Muscle layer of duodenum (tissue), 2 donors: ENCODE measurements around the gene BCL6B.
"Not testable (repeated sequence)": the region's sequence is repeated elsewhere in the genome, so short reads cannot be mapped to it uniquely, and the experiment has no call there.

Source experiments
- H3K27ac ChIP-seq: one replicate; pipeline ENCODE4 v1.7.0; 2013; ENCODE audit warnings: mild to moderate bottlenecking, low read length
- H3K27me3 ChIP-seq: one replicate; pipeline ENCODE4 v1.7.0; 2013; ENCODE audit warnings: low read depth, mild to moderate bottlenecking, control low read depth, low read length
- H3K36me3 ChIP-seq, 2 donors: one replicate each; pipeline ENCODE4 v1.7.0; 2013; ENCODE audit warnings: low read length in 2 of 2, control low read depth in 1 of 2, mild to moderate bottlenecking in 1 of 2; ENCODE audit not compliant: insufficient read depth in 2 of 2, control insufficient read depth in 1 of 2
- H3K4me1 ChIP-seq, 2 donors: one replicate each; pipeline ENCODE4 v1.7.0; 2013; ENCODE audit warnings: low read length in 2 of 2, mild to moderate bottlenecking in 2 of 2, control low read depth in 1 of 2, moderate library complexity in 1 of 2; ENCODE audit not compliant: insufficient read depth in 2 of 2, control insufficient read depth in 1 of 2
- H3K4me3 ChIP-seq, 2 donors: one replicate each; pipeline ENCODE4 v1.7.0; 2013; ENCODE audit warnings: low read length in 2 of 2, low read depth in 1 of 2, mild to moderate bottlenecking in 1 of 2
- H3K9me3 ChIP-seq, 2 donors: one replicate each; pipeline ENCODE4 v1.7.0; 2013; ENCODE audit warnings: low read length in 2 of 2, control low read depth in 1 of 2, mild to moderate bottlenecking in 1 of 2; ENCODE audit not compliant: control insufficient read depth in 1 of 2
- donor health status: healthy.

BCL6B gene, protein sequence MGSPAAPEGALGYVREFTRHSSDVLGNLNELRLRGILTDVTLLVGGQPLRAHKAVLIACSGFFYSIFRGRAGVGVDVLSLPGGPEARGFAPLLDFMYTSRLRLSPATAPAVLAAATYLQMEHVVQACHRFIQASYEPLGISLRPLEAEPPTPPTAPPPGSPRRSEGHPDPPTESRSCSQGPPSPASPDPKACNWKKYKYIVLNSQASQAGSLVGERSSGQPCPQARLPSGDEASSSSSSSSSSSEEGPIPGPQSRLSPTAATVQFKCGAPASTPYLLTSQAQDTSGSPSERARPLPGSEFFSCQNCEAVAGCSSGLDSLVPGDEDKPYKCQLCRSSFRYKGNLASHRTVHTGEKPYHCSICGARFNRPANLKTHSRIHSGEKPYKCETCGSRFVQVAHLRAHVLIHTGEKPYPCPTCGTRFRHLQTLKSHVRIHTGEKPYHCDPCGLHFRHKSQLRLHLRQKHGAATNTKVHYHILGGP

DNA sequence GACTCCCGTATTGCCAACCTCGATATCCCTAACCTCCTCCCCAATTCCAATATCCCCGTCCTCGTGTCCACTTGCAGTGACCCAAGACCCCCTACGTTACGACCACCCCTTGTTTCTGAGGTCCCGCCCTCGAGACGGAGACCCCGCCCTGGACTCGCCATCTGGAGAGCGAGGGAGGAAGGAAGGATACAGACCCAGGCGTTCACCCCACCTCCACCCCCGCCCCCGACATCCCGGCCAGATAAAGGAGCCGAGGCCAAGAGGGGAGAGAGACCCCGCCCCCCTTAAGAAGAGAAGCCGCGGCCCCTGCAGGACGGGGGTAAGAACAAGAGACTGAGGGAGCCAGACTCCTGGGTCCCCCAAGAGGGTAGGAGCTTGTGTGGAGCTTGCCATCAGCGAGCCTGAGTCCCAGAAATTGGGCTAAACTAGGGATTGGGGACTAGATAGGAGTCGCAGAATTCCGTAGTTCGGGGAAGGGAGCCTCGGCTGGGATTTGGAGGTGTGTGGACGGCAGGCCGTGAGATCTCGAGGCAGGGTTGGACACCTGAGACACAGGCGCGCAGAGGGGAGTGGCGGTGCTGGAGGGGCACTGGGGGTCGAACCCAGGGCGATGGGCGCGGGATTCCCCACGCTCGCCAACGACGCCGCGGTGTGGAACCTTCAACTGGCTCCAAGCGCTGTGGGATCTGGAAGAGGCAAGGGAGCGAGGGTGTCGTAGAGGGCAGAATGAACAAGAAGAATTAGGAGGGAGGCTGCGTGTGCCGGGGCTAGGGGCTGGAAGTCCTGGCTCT lies at the start of gene BCL6B:
TSS of gene BCL6B (plus strand) at position 270 of the 791 bp plus-strand sequence. CDS start 622 bp downstream, outside the sequence.
- Histone ChIP-seq H3K9me3 (no peaks in the 10 kb centered on the region), H3K4me1 (peaks cover 2 to 31% of the 10 kb centered on the region in 2 donors), H3K4me3 (peak within 1 kb of the TSS; percentile 39 to 42), H3K36me3 (no peaks in the 10 kb centered on the region), H3K27ac (peak within 1 kb of the TSS; percentile 72), H3K27me3 (no peaks in the 10 kb centered on the region)

DNA sequence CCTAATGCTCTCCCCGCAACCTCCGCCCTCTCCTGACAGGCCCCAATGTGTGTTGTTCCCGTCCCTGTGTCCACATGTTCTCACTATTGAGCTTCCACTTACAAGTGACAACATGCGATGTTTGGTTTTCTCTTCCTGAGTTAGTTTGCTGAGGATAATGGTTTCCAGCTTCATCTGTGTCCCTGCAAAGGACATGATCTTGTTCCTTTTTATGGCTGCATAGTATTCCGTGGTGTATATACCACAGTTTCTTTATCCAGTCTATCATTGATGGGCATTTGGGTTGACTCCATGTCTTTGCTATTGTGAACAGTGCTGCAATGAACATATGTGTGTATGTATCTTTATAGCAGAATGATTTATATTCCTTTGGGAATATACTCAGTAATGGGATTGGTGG lies 43.4 kb upstream of the BCL6B start:
- H3K9me3 ChIP-seq = not testable (repeated sequence)

DNA sequence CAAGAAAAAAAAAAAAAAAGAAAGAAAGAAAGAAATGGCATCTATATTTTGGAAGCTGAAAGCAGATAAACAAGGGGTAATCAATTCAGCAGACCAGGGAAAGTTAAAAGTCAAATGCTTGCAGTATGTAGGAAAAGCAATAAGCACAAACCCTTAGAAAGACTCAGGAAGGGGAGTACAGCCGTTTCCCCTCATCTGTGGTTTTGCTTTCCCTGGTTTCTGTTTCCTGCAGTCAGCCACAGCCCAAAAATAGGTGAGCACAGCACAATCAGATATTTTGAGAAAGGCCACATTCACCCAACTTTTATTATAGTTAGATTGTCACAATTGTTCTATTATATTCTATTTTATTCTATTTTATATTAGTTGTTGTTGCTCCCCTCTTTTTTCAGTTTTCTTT lies 41.4 kb upstream of the BCL6B start:
- Histone ChIP-seq H3K36me3 (no peaks in the 10 kb centered on the region), H3K27ac (no peak overlapping the region), H3K4me3 (no peak overlapping the region), H3K4me1 (no peaks in the 10 kb centered on the region), H3K9me3 (peaks cover 0 to 3% of the 10 kb centered on the region in 2 donors), H3K27me3 (no peaks in the 10 kb centered on the region)

More for the DNA sequence above, 43.4 kb upstream of the BCL6B start:
- H3K4me1 ChIP-seq, H3K27ac ChIP-seq, H3K36me3 ChIP-seq, H3K27me3 ChIP-seq, H3K4me3 ChIP-seq: not testable (repeated sequence)

DNA sequence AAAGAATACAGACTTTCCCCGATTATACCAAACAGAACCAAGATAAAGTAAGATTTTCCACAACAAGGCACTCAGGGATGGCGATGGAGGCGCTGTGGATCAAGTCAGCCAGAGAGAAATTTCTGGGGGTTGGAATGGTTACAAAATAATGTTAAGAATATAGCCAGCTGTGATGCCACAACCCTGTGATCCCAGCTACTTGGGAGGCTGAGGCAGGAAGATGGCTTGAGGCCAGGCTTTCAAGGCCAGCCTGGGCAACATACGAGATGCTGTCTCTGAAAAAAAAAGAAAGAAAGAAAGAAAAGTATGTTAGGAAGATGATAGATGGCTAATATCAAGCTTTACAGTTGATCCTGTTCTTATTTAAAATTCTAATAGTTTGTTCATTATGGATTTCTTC lies 37.6 kb upstream of the BCL6B start:
- Histone ChIP-seq H3K36me3 (no peaks in the 10 kb centered on the region), H3K9me3 (peaks cover 0 to 3% of the 10 kb centered on the region in 2 donors), H3K4me3 (no peak overlapping the region), H3K4me1 (no peaks in the 10 kb centered on the region), H3K27ac (no peak overlapping the region), H3K27me3 (no peaks in the 10 kb centered on the region)

DNA sequence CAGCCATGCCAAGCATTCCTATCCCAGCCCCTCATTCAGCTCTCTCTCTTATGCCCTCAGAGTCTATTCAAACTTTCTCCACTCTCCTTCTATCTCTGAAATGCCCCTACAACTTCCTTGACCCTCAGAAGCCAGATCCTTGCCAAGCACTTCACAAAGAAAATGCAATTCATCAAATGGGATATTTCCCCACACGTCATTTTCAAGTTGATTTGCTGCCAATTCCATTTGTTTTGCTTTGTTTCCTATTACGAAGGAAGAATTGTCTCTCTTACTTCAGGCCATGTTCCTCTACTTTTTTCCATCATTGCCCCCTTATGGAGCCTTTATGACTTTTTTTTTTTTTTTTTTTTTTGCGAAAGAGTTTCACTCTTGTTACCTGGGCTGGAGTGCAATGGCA lies 36.2 kb upstream of the BCL6B start:
- Histone ChIP-seq H3K27me3 (no peaks in the 10 kb centered on the region), H3K27ac (no peak overlapping the region), H3K4me3 (no peak overlapping the region), H3K36me3 (no peaks in the 10 kb centered on the region), H3K9me3 (no peaks in the 10 kb centered on the region), H3K4me1 (no peaks in the 10 kb centered on the region)

DNA sequence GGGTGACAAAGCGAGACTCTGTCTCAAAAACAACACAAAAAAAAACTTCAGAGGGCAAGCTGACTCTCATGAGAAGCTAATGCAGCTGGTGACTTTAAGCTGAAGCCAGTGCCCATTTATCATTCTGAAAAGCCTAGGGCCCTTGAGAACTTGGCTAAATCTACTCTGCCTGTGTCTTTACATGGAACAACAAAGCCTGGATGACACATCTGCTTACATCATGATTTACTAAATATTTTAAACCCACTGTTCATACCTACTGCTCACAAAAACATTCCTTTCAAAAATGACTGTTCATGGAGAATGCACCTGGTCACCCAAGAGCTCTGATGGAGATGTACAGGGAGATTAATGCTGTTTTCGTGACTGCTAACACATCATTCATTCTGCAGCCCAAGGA lies 33.1 kb upstream of the BCL6B start:
- Histone ChIP-seq H3K4me3 (no peak overlapping the region), H3K27me3 (no peaks in the 10 kb centered on the region), H3K36me3 (no peaks in the 10 kb centered on the region), H3K4me1 (no peaks in the 10 kb centered on the region), H3K27ac (no peak overlapping the region), H3K9me3 (no peaks in the 10 kb centered on the region)

DNA sequence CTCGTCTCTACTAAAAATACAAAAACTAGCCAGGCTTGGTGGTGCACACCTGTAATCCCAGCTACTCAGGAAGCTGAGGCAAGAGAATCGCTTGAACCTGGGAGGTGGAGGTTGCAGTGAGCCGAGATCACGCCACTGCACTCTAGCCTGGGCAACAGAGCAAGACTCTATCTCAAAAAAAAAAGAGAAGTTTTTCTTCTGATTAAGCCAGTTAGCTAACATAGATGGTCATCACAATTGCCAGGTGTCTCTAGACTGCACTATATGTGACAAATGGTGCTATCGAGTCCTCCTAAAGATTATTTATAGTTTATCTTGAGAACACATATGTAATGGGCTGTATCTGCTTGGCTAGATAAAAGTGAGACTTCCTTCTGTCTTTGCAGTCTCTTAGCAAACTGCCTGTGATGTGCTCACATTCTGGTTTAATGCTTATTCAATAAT lies 29.2 kb upstream of the BCL6B start:
- not testable (repeated sequence) for H3K4me3 ChIP-seq, H3K9me3 ChIP-seq, H3K36me3 ChIP-seq, H3K27me3 ChIP-seq, H3K27ac ChIP-seq
- H3K4me1 ChIP-seq = peaks cover 0 to 10% of the 10 kb centered on the region in 2 donors

DNA sequence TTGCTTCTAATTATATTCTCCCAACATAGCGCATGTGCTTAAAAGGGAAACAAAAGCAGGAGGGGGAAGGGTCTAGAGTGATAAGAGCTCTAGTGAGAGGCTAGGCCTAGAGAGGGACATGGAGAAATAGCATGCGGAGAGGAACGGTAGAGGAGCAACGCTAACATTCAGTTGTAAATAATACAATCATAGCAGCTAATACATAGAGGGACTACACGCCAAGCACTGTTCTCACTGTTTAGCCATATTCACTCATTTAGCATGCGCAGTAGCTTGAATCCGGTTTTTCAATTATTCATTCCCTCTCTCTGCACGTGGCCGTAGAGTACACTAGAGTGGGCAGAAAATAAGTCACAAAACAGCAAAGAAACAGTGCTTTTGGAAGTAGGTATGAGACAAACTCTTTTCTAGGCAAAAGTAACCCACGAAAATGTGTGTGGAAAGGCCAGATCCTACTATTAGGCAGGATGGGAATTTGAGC lies 28.7 kb upstream of the BCL6B start:
- Histone ChIP-seq H3K27me3 (no peaks in the 10 kb centered on the region), H3K36me3 (peaks cover 4 to 14% of the 10 kb centered on the region in 2 donors), H3K27ac (no peak overlapping the region), H3K4me3 (no peak overlapping the region), H3K4me1 (peaks cover 0 to 10% of the 10 kb centered on the region in 2 donors), H3K9me3 (no peaks in the 10 kb centered on the region)

DNA sequence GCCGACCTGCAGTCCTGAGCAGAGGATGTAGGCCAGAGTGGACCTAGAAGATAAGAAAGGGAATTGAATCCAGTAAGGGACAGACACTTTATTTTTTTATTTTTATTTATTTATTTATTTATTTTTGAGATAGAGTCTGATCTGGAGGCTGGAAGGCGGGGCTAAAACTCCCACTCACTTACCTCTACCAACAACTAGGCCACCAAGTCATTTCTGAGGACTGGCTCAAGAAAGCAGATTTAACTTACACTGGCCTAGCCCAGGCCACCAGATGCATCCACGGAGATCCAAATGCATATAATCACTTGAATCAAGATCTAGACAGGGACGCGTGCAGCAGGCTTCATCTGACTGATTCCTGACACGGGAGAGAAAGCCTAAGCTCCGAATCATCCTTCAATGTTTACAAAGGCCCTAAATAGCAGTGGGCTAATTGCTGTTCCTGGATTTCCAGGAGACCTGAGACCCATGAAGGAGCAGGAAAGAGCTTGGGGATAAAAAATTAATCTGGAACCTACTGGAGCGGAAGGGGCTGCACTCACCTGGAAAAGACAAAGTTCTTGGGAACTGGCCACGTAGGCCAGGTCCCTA lies 28.1 kb upstream of the BCL6B start:
- H3K36me3 ChIP-seq = peaks cover 10 to 20% of the 10 kb centered on the region in 2 donors
- H3K9me3 ChIP-seq = no peaks in the 10 kb centered on the region
- H3K4me3 ChIP-seq = no peak overlapping the region
- peaks cover 0 to 10% of the 10 kb centered on the region in 2 donors for H3K4me1 ChIP-seq
- H3K27me3 ChIP-seq = no peaks in the 10 kb centered on the region
- no peak overlapping the region for H3K27ac ChIP-seq

DNA sequence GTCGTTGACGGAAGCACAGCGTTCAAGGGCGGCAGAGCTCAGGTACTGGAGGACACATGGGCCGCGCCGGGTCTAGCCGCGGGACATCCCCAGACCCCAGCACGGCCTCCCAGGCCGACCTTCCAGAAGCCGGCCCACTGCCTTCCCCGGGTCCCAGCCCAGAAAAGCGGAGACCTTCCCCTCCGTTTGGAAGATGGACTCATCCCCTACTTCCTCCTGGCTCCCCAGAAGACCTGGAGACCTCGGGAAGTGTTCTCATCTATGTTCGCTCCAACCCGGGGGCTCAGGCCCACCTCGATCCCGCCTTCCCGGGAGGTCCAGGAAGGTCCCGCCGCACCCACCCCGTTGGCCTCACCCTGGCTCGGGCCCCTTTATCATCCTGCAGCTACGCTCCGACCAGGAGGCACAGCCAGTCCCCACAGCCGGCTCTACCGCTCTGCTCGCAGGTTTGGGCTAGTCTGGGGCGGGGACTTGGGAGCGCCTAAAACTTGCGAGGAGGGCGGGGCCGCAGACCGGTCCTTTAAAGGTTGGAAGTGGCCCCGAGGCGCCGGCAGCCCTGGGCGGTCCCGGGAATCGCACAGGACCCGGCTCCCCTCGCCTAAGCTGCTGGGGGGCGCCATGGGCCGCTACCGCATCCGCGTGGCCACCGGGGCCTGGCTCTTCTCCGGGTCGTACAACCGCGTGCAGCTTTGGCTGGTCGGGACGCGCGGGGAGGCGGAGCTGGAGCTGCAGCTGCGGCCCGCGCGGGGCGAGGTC lies 27.2 kb upstream of the BCL6B start, which contains the start of gene ALOX12:
TSS of gene ALOX12 (plus strand) at position 550 of the 756 bp plus-strand sequence. CDS start at position 619, 69 bp downstream.
- peak within 1 kb of the TSS; percentile 7 to 50 for H3K4me3 ChIP-seq
- H3K36me3 ChIP-seq = peaks cover 14 to 30% of the 10 kb centered on the region in 2 donors
- no peaks in the 10 kb centered on the region for H3K27me3 ChIP-seq
- no peaks in the 10 kb centered on the region for H3K9me3 ChIP-seq
- no peak within 1 kb of the TSS for H3K27ac ChIP-seq
- peaks cover 0 to 10% of the 10 kb centered on the region in 2 donors for H3K4me1 ChIP-seq
